ENCODE measurements around the gene TRPM1.

DNA sequence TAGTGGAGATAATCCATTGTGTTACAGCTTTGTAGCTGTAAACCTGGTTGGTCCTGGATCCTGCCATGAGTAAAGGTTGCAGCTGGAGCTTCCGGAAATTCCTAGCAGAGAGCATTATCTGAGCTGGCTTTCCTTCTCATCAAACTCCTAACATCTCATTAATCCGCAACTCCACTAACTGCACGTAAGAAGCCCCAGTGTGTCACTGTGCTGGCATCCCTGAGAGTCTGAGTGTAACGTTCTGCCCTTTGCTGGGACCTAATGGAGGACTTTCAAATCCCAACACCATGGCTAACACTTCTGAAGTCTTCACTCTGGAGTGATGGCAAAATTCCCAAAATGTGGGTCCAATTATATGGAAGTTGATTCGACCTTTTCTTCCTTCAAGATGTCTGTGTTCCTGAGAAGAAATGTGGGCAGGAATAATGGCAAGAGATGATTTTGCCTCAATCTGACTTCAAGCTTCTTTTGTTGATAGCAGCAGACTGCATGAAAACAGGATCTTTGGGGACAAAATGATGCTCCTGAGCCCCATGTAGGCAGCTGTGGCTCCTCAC is 9.6 kb upstream of the TRPM1 start:
- TF ChIP-seq TAF1 (IDR thresholded peaks at IDR 0.05; ENCODE audit: borderline replicate concordance, low read depth, low read length), result no peak
- no peak for TF ChIP-seq POLR2A (IDR thresholded peaks at IDR 0.05; ENCODE audit: low read depth, low read length)
